ENCODE data around the gene RALGPS1.

Gene RALGPS1

DNA sequence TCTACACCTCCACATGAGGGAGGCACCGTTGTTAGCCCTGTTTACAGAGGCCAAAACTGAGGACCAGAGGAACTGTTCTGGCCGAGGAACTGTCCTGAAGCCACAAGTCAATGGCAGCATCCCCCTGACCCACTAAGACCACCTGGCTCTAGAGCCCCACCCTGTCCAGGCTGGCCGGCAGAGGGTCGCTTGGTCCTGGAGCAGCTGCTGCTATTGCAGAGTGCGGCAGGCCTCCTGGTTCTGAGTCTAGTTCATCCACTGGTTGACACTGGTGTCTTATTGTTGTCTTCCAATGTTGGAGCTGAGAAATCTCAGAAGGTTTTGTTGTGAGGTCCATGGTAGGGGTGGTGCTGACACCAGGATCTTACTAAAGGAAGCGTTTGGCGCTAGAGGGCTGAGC, 234.4 kb downstream of the RALGPS1 start:
- H3K4me3 ChIP-seq (ENCODE audit: low read depth in 1 of 2, low read length in 1 of 2) = no peak overlapping the region
- peaks cover 14% of the 10 kb centered on the region for H3K27me3 ChIP-seq
- no peaks in the 10 kb centered on the region for H3K36me3 ChIP-seq
- H3K4me1 ChIP-seq (ENCODE audit: control insufficient read depth in 1 of 2, insufficient read depth in 1 of 2, low read depth in 1 of 2, low read length in 1 of 2) = no peaks in the 10 kb centered on the region
- no peak overlapping the region for H3K27ac ChIP-seq
- H3K9me3 ChIP-seq = no peaks in the 10 kb centered on the region
- TF ChIP-seq, protein P1, sequence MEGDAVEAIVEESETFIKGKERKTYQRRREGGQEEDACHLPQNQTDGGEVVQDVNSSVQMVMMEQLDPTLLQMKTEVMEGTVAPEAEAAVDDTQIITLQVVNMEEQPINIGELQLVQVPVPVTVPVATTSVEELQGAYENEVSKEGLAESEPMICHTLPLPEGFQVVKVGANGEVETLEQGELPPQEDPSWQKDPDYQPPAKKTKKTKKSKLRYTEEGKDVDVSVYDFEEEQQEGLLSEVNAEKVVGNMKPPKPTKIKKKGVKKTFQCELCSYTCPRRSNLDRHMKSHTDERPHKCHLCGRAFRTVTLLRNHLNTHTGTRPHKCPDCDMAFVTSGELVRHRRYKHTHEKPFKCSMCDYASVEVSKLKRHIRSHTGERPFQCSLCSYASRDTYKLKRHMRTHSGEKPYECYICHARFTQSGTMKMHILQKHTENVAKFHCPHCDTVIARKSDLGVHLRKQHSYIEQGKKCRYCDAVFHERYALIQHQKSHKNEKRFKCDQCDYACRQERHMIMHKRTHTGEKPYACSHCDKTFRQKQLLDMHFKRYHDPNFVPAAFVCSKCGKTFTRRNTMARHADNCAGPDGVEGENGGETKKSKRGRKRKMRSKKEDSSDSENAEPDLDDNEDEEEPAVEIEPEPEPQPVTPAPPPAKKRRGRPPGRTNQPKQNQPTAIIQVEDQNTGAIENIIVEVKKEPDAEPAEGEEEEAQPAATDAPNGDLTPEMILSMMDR (IDR thresholded peaks at IDR 0.05) = no peak

DNA sequence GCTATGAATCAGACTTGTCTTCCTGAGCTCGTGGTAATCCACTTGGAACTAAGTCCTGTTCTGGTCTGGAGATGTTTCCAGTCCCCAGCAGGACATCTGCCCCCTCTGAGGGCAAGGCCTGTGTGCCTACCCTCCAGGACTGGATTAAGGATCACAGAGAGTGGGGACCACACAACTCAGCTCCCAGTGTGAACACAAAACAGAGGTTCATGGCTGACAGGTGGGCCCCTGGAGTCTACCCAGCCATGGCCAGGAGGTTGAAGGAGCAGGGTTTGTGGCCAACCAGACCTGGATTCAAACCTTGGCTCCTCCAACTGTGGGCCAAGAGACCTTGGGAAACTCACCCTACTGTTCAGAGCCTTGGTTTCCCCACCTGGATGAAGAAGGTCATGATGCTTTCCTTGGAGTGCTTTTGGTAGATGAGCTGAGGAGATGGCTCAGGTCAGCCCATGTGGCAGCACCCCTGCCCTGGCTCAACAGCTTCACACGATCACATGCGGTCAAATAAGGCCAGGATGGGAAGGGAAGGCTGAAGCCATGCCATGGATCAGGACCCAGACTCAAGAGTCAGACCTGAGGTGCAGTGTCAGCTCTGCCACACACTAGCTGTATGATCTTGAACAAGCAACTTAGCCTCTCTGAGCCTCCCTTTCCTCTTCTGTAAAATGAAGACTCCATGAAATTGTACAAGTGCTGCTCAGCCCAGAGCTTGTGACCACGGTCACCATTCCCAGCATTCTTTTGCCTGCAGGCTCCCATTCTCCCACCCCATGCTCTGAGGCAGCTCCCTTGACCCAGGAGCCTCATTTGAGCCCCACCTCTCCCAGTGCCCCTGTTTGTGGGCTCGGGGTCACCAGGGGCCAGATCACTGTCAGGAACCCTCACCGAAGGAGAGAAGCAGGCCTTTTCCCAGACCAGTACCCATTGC, 235.1 kb downstream of the RALGPS1 start:
- H3K36me3 ChIP-seq = no peaks in the 10 kb centered on the region
- no peak overlapping the region for H3K27ac ChIP-seq
- no peaks in the 10 kb centered on the region for H3K4me1 ChIP-seq (ENCODE audit: control insufficient read depth in 1 of 2, insufficient read depth in 1 of 2, low read depth in 1 of 2, low read length in 1 of 2)
- no peaks in the 10 kb centered on the region for H3K9me3 ChIP-seq
- H3K27me3 ChIP-seq = peaks cover 17% of the 10 kb centered on the region
- H3K4me3 ChIP-seq (ENCODE audit: low read depth in 1 of 2, low read length in 1 of 2) = no peak overlapping the region
- TF ChIP-seq, protein P1 (IDR thresholded peaks at IDR 0.05) = no peak

DNA sequence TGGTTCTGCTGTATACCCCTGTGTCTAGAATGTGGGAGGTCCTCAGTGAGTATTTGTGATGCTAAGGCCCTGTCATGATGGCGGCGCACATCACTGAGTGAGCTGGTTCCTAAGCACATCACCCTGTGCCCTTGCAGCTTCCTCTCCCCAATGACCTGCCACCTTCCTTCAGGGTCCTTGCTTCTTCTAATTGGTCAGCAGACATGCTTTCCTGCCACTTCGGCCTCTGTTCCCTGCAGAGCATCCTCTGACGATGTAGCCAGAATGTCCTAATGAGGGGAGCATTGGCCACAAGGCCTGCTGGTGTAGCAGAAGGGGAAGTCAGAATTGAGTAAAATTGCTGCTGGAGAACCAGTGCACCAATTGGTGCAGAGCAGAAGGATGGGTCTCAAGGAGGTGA, 238.9 kb downstream of the RALGPS1 start:
- no peaks in the 10 kb centered on the region for H3K9me3 ChIP-seq
- TF ChIP-seq, protein P1 (IDR thresholded peaks at IDR 0.05) = no peak

DNA sequence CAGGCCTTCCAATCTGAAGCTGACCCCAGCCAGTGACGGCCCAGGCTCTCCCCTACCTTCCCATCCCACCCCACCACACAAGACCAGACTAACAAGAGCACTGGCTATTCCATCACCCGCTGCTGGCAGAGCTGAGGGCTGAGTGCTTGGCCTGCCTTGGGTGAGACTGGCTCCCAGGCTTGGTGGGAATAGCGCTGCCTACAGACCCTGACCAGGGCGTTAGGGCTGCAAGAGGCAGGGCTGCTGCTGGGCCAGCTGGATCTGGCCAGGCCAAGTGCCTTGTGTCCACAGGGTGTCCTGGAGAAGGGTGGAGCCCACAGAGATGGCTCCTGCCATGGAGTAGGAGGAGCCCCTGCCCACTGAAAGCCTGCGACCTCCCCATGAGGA, 239.4 kb downstream of the RALGPS1 start:
- no peak overlapping the region for H3K27ac ChIP-seq
- H3K9me3 ChIP-seq = no peaks in the 10 kb centered on the region
- no peaks in the 10 kb centered on the region for H3K4me1 ChIP-seq (ENCODE audit: control insufficient read depth in 1 of 2, insufficient read depth in 1 of 2, low read depth in 1 of 2, low read length in 1 of 2)
- H3K36me3 ChIP-seq = no peaks in the 10 kb centered on the region
- no peak overlapping the region for H3K4me3 ChIP-seq (ENCODE audit: low read depth in 1 of 2, low read length in 1 of 2)
- H3K27me3 ChIP-seq = peaks cover 30% of the 10 kb centered on the region
- TF ChIP-seq, protein P1 (IDR thresholded peaks at IDR 0.05) = no peak

More for the DNA sequence above, 238.9 kb downstream of the RALGPS1 start:
- Histone ChIP-seq H3K36me3 (no peaks in the 10 kb centered on the region), H3K27me3 (peaks cover 30% of the 10 kb centered on the region), H3K4me1 (ENCODE audit: control insufficient read depth in 1 of 2, insufficient read depth in 1 of 2, low read depth in 1 of 2, low read length in 1 of 2) (no peaks in the 10 kb centered on the region), H3K27ac (no peak overlapping the region), H3K4me3 (ENCODE audit: low read depth in 1 of 2, low read length in 1 of 2) (no peak overlapping the region)

DNA sequence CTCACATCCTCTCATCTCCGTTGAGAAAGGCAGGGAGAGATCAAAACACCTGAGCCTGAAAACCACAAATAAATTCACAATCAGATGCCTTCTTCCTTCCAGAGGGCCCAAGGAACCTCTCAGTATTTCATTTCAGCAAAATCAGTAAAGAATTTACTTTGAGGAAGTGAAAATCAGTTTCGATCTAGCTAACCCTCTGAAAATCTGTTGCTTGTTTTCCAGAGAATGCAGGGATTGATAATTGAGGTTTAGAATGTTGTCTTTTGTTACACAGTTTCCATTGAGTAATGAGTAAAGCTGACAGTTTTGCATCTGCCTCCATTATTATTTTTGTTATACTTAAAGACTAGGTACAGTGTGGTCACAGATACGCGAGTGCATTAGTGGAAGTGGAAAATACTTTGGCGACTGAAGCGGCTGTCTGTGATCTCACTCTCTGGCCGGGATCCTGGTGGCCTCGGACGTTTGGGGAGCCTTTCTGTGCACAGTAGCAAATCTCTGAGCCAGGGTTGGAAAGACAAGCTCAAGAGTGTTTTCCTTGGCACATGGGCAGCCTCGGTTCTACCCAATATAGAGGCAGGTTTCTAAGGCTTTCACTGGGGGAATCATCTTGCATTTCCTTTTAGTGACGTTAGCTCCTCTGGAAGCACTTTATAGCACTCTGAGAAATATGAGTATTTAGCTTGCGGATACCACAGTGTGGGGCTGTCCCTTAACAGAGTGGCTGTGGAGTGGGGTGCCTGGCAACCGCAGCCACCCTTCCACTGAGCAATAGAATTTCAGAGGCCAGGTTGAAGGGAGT, 240.0 kb downstream of the RALGPS1 start:
- TF ChIP-seq, protein P1 (IDR thresholded peaks at IDR 0.05) = no peak
- Histone ChIP-seq H3K4me3 (ENCODE audit: low read depth in 1 of 2, low read length in 1 of 2) (no peak overlapping the region), H3K9me3 (no peaks in the 10 kb centered on the region), H3K36me3 (no peaks in the 10 kb centered on the region), H3K27me3 (peaks cover 30% of the 10 kb centered on the region), H3K4me1 (ENCODE audit: control insufficient read depth in 1 of 2, insufficient read depth in 1 of 2, low read depth in 1 of 2, low read length in 1 of 2) (no peaks in the 10 kb centered on the region), H3K27ac (no peak overlapping the region)
